ENCODE results near the gene TAAR6. TPM values are rescaled to one million over a fixed set of nuclear protein-coding genes. Genes with fewer than 3 reads are reported as not detected.
"Not testable (repeated sequence)": the region's sequence is repeated elsewhere in the genome, so short reads cannot be mapped to it uniquely, and the experiment has no call there.

Gene TAAR6
- total RNA-seq, 1 donor from 2014 or later, result not detected

GRCh38 chr6:132590362-132590761 lies 20.2 kb downstream of the TAAR6 start:
- DNase-seq, result no peak

- DNase-seq, result no peak
Measured at GRCh38 chr6:132592855-132593254, 22.7 kb downstream of the TAAR6 start.

- DNase-seq, result no peak
Measured at GRCh38 chr6:132596201-132596600, 26.1 kb downstream of the TAAR6 start.

GRCh38 chr6:132598473-132598872 lies 28.4 kb downstream of the TAAR6 start:
- no peak for DNase-seq

- not testable (repeated sequence) for DNase-seq
Measured at GRCh38 chr6:132600900-132601299, 30.8 kb downstream of the TAAR6 start.

GRCh38 chr6:132604635-132605152 lies 34.6 kb downstream of the TAAR6 start:
- no peak for DNase-seq

GRCh38 chr6:132607544-132608233 lies 37.6 kb downstream of the TAAR6 start:
- DNase-seq, result no peak

- no peak for DNase-seq
Measured at GRCh38 chr6:132611616-132612015, 41.5 kb downstream of the TAAR6 start.

- DNase-seq, result no peak
Measured at GRCh38 chr6:132612449-132613108, 42.5 kb downstream of the TAAR6 start.

GRCh38 chr6:132614554-132614953 lies 44.4 kb downstream of the TAAR6 start:
- DNase-seq, result no peak

- no peak for DNase-seq
Measured at GRCh38 chr6:132616677-132617076, 46.6 kb downstream of the TAAR6 start.

Small RNAs within 50 kb of the gene (small RNA-seq; reads per million reads assigned to genes)
- not detected for gene TAAR7P (ENCODE audit: low replicate concordance)

Other genes starting within 250 kb of the TAAR6 start
- gene MOXD1, start 168.8 kb upstream of the TAAR6 start, total RNA-seq, result 15.6 TPM
- gene STX7, start 57.2 kb upstream of the TAAR6 start, total RNA-seq, result 25.9 TPM
- gene TAAR9, start 32.0 kb upstream of the TAAR6 start, total RNA-seq, result not detected
- not detected for gene TAAR8, start 17.6 kb upstream of the TAAR6 start, total RNA-seq
- not detected for gene TAAR5, start 19.4 kb downstream of the TAAR6 start, total RNA-seq
- gene TAAR2, start 54.0 kb downstream of the TAAR6 start, total RNA-seq, result not detected
- not detected for gene TAAR1, start 88.9 kb downstream of the TAAR6 start, total RNA-seq
- 0.89 TPM for gene VNN1, start 143.7 kb downstream of the TAAR6 start, total RNA-seq
- gene VNN2, start 187.6 kb downstream of the TAAR6 start, total RNA-seq, result 25.3 TPM
- 15.7 TPM for gene SLC18B1, start 228.3 kb downstream of the TAAR6 start, total RNA-seq
- gene RPS12, start 244.2 kb downstream of the TAAR6 start, total RNA-seq, result 1,292 TPM